GM19193 (cell line): ENCODE data around the gene CKMT2.

Source experiments
- POLR2A ChIP-seq: IDR thresholded peaks from 4 replicates; pipeline ENCODE4 v1.6.1; 2011; ENCODE audit not compliant: insufficient read depth, insufficient read length; ENCODE audit errors: extremely low read depth

CKMT2 gene

DNA sequence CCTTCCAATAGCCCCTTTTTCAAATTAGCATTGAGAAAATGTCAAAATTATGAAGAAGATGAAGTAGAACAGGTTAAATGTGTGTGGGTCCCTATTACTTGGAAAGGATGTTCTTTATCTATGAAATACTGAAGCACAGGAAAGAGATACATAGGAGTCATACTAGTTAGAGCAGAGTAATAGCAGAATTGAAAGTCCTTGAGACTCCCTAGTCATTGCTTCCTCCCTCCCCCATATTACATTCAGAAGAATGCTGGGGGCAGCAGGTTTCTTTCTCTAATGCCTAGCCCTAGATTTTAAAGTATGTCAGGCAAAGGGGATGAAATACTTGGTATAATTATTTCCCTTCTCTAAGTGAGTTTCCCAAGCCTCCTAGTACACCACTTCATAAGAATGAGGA is 72.7 kb downstream of the CKMT2 start:
- no peak for TF ChIP-seq POLR2A

GRCh38 chr5:81308836-81309235 is 75.7 kb downstream of the CKMT2 start:
- no peak for TF ChIP-seq POLR2A

GRCh38 chr5:81310402-81311063 is 77.4 kb downstream of the CKMT2 start:
- no peak for TF ChIP-seq POLR2A

DNA sequence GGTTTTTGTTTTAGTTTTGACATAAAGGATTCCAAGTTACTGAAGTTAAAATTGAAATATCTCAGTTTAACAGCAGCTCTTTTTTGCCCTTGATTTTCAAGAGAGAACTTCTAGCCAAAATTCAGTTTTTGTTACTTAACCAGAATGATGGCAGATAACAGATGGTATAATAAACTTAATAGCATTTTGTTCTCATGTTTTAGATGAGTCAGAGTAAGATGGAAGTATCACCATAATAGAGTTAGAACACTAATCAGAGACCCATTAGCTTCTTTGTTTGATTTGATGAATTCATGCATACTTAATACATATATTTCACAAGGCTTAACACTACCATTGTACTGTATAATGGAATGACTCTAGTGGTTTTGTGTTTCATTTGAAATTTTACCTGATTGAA is 80.2 kb downstream of the CKMT2 start:
- no peak for TF ChIP-seq POLR2A

- no peak for TF ChIP-seq POLR2A
These were observed 80.6 kb downstream of the CKMT2 start for GRCh38 chr5:81313686-81314085.

DNA sequence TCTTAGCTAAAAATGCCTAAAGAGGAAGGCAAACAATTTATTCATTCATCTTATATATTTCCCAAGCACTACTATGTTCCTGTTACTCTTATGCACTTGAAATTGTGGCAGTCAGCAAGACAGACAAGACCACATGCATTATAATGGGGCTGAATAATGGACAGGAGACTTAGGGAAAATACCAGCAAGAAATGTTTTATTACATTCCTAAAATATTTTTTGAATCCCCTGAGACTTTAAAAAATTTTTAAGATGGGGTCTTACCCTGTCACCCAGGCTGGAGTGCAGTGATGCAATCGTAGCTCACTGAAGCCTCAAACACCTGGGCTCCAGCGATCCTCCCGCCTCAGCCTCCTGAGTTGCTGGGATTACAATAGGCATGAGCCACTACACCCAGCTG is 81.5 kb downstream of the CKMT2 start:
- no peak for TF ChIP-seq POLR2A

GRCh38 chr5:81315336-81315735 is 82.2 kb downstream of the CKMT2 start:
- TF ChIP-seq POLR2A = no peak

GRCh38 chr5:81315830-81316229 is 82.7 kb downstream of the CKMT2 start:
- no peak for TF ChIP-seq POLR2A
